GM18498 (cell line): ENCODE data around the gene ADGRG6.
"Not testable (repeated sequence)": the region's sequence is repeated elsewhere in the genome, so short reads cannot be mapped to it uniquely, and the experiment has no call there.

Experiments used
- ATAC-seq: cut with Tn5 transposase; IDR thresholded peaks from one replicate; pipeline ENCODE4 v1.9.1; 2021; ENCODE audit warnings: mild to moderate bottlenecking, moderate library complexity; ENCODE audit not compliant: unreplicated experiment

ADGRG6 gene

DNA sequence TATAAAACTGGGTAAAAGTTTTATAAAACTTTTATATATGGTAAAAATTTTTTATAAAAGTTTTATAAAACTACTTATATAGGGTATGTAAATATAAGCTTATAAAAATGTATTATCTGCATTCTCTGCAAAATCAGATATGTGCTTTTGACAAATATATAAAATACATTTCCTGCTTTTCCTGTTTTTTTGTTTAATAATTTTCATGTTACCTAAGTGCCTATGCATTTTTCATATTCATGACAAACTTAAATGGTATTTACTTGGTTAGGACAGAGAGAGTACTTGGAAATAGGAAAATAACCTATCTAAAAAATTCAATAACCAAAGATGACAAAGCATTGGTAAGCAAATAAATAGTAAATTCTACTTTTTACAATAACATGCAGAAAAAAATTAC, 41.2 kb downstream of the ADGRG6 start:
- no peak for ATAC-seq

DNA sequence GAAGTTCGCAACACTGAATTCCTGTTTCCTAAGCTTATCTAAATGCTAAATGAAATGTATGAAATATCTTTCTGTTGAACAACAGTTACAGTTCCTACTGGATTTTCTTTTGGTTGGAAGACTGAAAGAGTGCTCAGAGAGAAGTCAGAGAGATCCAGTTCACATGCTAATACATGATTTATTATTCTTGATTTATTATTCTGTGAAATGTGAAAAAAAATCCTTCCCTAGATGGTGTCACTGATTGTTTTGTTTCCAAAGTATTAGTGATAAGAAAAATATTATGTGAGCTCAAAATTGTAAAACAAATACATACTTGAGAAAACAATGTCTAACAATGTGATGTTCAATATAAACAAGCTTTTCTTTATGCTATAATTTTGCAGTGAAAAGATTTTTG, 42.1 kb downstream of the ADGRG6 start:
- no peak for ATAC-seq

DNA sequence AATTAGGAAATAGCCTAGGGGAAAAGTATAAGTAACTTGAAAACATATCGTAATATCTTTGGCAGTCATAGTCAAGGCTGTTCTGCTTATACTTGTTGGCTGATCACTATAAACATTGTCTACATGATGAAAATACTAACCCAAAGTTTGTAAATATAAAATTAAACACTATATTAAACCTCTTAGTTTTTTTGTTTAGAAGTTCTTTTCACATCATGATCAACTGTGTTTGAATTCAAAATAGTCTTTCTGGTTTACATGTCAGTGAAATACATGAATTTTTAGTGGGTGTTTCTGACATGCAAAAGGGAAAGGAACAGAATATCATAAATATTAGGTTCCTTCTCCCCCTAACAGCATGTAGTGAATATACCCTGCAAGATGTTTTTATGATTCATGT, 43.5 kb downstream of the ADGRG6 start:
- ATAC-seq = no peak

DNA sequence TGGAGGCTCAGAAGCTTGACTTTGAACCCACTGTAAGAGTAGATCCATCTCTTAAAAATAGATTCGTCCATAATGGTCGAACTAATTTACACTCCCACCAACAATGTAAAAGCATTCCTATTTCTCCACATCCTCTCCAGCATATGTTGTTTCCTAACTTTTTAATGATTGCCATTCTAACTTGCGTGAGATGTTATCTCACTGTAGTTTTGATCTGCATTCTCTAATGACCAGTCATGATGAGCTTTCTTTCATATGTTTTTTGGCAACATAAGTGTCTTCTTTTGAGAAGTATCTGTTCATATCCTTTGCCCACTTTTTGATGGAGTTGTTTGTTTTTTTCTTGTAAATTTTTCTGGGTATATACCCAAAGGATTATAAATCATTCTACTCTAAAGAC, 44.4 kb downstream of the ADGRG6 start:
- ATAC-seq = not testable (repeated sequence)

DNA sequence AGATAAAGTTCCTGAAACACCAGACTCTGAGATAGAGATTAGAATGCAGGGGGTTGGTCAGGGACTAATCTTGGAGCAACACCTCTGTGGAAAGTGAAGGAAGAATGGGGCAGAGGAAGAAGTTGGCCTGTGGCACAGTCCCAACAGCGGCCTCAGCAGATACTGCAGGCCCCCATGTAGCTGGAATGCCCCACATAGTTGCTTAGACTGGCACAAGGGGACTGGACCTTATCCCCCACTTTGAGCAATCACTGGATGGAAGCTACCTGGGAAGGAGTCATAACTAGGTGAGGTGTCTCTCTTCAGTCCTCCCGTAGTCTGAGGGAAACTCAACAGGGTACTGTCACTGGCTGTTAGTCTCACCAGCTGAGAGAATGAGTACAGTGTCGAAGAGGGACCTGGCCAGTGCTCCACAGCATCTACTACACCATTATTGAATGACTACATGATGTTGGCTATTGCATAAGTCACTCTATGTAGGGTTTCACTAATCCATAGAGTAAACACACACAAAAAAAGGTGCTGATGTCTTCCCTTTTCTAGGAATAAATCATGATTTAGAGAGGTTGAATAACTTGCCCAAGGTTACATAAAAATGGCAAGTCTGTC, 47.5 kb downstream of the ADGRG6 start:
- ATAC-seq = no peak

DNA sequence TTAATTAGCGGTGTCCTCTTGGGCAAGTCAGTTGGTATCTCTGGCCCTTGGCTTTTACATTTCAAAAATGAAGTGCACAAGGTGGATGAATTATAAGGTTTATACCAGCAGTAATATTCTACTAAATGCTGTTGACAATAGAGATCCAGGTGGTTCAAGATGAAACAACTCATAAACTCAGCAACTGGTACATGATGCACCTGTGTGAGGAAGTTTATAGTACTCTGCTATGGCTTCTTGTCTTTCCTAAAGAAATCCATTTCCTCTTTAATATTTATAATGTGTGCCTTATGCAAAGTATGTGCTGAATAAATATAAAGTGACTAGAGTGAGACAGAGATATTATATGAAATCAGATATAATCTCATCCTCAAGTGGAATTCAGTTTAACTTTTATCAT, 48.5 kb downstream of the ADGRG6 start:
- no peak for ATAC-seq

DNA sequence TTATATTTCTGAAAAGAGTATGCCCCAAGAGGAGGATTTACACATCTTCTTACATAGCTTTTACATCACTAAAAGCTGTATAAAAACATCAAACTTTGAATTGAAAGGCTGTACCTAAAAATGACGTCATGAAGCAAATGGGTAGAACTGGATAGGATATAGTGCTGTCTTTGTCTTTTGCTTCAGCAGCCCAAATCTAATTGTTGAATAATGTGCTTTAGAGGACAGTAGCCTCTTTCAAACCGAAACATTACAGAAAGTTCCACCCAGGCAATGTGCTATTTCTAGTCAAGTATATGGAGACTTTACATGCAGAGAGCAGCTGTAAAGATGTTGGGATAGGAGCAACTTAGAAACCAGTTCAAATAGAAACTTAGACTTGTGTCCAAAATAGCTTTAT, 51.9 kb downstream of the ADGRG6 start:
- ATAC-seq = no peak

DNA sequence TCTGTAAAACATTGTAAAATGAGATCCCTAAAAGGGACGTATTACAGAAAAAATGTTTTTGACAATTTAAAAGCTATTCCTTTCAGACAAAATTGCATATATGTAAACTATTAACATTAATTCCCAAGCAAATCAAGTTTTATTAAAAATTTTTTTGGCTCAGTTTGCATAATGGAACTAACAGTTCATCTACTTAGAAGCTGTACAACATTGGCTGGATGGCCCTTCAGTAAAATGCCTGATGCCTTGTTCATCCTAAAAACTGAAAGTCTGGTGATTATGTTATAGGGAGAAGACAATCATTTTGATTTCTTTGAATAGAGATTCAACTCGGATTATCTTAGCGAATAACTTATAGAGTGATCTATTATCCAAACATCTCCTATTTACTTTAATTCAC, 52.8 kb downstream of the ADGRG6 start:
- ATAC-seq = no peak

DNA sequence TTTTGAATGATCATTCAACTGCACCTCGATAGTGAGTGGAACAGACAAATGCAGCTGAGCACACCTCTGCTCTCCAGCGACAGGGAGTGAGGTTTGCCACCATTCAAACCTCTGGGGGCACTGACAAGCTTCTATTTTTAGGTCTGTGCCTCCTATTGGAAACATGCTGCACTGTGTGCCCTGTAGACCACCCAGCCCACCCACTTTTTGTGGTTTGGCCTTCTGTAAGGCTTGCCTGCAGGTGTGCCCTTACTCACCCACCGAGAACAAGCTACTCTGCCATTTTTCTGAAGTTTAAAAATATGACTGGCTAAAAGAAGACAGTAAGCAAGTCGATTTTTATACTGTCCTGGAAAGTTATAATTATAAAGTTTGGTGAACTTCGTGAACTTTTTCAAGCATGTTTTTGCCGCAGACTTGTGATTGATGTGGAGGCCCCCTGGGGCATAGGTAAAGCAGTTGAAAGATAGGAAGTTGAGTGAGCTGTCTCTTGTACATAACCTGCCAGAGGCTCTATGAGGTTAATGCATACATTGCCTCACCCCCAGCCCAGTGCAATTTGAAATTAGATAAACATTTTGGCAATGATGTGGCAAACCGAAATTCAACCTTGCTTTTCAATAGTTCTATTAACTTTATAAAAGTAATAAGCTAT, 53.8 kb downstream of the ADGRG6 start:
- ATAC-seq = no peak

DNA sequence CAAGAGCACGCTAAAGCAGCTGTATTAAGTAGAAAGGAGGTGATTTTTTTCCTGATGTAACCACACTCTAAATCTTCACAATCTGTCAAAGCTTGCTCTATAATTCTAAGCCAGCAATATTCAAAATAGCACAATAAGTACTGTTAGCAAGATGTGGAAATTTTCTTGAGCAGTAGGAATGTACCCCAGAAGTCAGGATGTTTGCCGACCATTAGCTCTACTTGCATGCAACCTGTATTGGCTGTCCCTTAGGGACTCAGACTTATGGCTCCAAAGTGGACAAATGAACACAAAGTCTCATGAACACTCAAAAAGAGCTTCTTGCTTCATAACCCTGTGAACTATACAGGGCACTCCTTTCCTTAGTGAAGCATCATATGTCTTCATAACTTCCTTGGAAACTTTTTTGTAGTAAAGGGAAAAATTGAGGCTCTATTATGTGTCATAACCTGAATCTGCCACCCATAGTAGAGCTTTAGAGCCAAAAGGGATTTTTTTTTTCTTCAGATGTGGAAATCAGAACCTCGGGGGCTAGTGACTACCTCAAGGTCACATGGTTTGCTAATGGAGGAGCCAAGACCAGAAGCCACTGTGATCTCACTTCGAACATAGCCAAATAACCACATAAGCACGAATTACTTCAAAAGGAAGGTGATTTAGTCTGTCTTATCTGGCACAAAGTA, 54.5 kb downstream of the ADGRG6 start:
- no peak for ATAC-seq

DNA sequence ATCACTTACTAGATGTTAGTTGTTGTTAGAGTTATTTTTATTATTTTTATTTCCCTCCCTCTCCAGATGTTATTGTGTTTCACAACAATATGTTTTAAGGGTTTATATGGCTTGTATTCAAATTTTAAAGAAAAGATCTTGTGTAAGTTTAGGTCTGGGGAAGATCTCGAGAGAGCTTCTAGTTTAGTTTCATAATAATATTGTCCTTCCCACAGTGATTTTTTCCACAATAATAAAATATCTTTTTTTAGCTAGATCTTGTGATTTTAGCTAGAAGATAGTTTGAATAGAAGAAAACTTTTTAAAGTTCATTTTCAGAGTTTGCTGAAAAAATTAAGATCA, 55.0 kb downstream of the ADGRG6 start:
- ATAC-seq = no peak

DNA sequence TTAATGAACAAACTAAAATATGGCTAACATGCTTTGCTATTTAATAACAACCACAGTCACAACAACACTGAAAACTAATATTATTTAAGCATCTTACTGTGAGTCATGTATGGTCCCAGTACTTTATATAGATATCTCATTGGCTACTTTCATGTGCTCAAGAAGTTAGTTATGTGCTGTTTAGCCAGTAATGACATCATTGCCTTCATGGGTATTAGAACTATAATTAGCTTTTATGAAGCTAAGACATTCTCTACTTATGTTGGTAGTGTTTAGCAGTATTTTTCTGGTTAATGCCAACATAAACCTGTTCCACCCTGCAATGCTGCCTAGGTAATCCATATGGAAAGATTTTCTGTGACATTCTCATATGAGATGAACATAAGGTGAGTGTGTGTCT, 56.1 kb downstream of the ADGRG6 start:
- no peak for ATAC-seq

DNA sequence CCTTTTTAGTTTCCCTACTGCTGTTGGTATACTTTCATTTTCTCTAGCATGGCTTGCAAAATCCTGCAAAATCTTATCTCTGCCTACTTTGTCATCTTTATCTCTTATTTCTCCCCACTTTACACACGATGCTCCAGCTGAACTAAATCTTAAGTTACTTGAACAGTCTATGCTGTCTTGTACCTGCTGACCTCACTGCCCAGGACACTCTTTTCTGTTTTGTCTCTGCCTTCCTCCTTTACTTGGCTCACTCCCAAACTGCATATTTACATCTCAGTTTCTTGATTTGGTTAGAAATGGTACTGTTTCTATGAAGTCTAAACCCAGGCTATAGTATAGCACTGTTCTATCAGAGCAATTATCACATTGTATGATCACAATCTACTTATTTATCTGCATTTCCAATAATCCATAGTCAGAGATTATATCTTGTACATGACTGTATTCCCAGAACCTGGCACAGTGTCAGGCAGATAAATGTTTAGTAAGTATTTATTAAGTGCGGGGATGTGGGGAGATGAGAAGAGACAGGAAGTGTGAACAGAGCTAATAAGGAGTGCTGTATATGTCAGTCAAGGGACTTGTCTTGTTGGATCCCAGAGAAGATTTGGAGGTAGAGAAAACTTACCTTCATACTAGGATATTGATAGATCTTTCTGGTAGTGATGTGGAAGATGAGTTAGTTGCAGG, 57.6 kb downstream of the ADGRG6 start:
- ATAC-seq = no peak

DNA sequence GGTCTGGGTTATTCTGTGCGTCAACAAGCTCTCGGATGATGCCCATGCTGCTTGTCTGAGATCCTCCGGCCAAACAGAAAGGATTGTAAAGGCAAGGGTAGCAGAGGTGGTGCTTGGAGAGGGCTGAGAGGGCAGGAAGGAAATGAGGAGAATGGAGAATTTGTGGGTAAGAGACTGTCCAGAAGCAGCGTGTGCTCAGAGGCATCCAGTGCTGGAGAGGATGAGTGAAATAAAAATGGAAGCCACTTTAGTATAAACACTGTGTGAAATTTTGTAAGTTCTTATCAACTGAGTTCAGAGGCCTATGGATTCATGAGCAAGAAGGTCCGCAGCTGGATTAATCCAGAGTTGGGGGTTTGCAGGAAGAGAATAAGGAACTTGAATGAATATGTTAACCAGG, 59.5 kb downstream of the ADGRG6 start:
- ATAC-seq = no peak

DNA sequence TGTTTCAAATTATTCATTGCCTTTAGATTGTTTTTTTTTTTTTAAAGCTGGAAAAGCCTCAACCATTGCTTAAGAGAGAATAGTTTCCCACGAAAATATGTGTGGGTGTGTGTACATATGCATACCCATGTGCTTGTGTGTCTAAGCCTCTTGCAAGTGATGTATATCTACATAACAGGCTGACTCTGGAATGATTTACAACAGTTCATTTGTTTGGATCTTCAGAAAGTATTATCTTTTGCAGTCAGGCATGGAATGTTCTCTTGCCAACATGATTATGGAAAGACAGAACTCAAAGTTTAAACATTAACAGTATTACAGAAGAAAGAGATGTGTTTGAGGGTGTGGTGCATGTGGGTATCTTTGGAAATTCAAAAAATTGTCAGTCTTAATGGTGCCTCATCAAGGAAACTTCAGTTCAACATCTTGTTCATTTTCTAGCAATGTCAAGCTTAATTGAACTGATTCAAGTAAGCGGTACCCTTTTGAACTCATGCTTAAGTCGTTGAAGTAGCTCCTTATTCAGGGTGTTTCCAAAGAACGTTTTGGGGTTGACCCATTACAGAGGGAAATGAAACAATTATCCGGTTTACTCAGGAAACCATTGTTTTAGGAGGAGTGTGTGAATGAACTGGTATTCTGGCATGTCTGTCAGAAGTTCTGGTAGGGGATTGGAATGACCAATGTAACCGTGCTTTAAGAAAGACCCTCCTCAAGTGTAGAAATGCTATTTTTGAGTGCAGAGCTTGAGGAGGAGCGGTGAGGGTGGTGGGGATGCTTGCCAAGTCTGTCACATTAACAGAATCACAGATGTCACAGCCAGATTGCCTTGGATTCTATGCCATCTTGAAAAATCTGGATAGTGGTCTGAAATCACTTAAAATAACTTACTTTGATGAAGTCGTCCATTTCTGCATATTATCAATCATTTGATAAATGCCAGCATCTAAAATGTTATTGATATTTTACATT, 60.3 kb downstream of the ADGRG6 start:
- no peak for ATAC-seq

DNA sequence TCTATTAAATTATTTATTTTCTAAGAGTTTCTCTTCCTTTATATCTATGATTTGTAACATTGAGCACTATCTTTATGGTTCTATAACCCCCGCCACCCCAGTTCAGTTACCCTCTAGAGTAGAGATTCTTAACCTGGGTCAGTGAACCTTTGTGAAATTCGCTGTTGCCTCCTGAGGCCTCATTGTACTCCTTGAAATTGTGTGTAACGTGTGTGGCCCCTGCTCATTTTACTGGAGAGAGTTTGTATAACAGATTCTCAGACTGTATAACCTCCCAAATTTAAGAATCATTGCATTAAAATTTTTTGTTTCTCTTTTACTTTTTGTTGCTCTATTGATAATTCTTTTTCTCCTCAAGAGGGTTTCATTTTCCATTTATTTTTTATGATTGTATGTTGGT, 65.3 kb downstream of the ADGRG6 start:
- ATAC-seq = no peak

DNA sequence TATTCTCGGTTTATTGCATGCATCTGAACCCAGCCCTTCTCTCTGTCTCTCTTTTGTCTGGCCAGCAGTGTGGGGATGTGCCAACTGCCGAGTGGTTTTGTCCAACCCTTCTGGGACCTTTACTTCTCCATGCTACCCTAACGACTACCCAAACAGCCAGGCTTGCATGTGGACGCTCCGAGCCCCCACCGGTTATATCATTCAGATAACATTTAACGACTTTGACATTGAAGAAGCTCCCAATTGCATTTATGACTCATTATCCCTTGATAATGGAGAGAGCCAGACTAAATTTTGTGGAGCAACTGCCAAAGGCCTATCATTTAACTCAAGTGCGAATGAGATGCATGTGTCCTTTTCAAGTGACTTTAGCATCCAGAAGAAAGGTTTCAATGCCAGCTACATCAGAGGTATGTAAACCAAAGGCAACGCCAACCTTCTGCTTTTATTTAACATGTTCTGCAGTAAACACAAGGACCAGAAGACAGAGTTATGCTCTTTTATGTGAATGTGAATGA, 65.8 kb downstream of the ADGRG6 start:
- no peak for ATAC-seq

DNA sequence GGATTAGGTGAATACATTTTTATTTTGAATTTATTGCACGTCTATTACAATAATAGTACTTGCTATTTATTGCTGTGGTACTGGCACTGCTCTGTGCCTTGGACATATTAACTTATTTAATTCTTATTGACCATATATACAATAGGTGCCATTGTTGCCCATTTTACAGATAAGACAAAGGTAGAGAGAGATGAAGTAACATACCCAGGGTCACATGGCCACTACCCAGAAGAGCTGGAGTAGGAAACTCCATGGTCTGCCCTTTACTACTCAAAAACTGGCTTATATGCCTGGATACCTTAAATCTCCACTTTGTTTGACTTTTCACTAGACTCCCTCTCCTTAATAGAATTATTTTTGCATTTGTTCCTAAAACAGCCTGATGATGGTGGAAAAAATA, 67.5 kb downstream of the ADGRG6 start:
- ATAC-seq = no peak

DNA sequence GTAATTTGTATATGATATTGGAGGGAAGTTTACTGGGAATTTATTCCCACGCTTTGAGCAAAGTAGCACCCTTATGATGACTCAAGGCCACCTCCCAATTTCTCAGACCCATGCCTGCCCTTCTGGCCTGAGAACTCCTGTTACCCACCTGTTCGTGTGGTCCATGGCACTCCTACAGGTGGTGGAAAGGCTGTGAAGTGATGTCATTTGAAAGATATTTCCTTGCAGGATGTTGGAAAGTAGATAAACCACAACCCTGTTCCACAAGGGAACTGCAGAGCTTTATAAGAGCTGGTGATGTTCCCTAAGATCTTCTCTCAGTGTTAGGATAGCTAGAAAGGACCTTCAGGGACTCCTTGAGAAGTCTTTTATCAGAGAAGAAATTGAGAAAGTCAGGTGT, 70.5 kb downstream of the ADGRG6 start:
- ATAC-seq = no peak

DNA sequence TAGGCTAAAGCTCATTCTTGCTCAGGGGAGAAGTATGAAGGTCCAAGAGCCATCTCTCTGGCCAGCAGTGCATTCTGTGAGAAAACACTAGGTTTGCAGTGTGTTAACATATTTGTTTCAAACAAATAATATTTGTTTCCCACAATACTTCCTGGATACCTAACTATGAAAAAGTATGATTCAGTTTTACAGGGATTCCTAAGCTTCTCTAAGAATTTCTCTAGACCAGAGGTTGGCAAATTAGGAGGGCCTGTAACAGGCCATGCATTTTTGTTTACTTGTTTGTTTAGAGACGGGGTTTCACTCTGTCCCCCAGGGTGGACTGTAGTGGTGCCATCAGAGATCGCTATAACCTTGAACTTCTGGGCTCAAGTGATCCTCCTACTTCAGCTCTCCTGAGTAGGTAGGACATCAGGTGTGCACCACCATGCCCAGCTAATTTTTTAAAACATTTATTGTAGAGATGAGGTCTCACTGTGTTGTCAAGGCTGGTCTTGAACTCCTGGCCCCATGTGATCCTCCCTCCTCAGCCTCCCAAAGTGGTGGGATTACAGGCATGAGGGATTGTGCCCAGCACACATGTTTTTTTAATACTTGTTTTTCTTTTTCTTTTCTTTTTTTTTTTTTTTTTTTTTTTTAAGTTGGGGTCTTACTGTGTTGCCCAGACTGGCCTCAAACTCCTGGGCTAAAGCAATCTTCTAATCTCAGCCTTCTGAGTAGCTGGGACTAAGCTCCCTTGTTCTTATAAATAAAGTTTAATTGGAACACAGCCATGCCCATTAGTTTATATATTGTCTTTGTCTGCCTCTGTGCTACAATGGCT, 71.7 kb downstream of the ADGRG6 start:
- no peak for ATAC-seq
